ENCODE data around the gene PIP4K2B. TPM values are rescaled to one million over a fixed set of nuclear protein-coding genes. Genes with fewer than 3 reads are reported as not detected.

PIP4K2B gene
- total and polyA plus RNA-seq, 2 donors (not counting 1 experiment from before 2014, with no cell fraction given) = 24.0 to 42.9 TPM

DNA sequence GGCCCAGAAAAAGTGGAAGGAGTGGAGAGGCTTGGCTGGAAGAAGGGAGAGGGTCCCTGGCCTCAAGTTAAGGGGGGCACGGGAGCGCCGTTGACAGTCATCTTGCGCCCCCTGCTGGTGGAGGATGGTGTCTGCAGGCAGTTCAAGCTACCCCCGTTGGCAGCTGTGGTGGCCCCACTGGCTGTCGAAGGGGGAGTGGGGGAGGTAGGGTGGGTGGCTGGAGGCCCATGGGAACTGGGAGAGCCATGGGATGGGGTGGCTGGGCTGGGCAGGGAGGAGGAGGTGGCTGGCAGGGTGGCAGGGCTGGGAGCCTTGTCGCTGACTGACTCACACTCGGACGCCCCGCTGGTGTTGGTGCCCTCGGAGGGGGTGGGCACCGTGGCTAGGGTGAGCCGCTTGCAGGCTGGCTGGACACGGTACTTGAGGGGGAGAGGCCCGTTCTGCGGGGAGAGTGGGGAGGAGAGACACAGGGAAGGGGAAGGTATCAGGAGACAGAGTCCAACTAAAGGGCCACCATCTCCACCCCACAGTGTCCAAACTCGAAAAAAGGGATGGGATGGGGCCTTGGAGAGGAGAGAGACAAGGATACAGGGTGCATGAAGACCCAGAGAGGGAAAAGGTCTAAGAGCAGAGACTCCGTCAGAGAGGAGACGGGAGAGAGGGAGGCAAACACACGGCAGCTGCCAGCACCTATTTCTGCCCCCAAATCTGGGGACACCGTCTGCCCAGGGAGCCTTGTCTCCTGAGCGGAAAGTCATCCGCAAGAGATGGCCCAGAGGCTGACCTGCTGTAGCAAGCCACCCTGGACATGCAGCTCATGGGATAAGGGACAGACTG lies 64.0 kb downstream of the PIP4K2B start:
- H3K27ac Mint-ChIP-seq = no peak overlapping the region
- ATAC-seq (ENCODE audit: low read depth) = peak; percentile 34

More for the DNA sequence above, 64.0 kb downstream of the PIP4K2B start:
- Mint-ChIP-seq H3K4me1 (peaks cover 34% of the 10 kb centered on the region), H3K4me3 (no peak overlapping the region), H3K9me3 (ENCODE audit: insufficient read depth) (no peaks in the 10 kb centered on the region), H3K27me3 (peaks cover 6% of the 10 kb centered on the region)
- POLR2A ChIA-PET = interaction anchor here (0.6 to 1.8 kb wide), 5 partner anchors 18 to 465 kb away, joined by 3 to 10 read pairs (median 5); partner anchors contain the start of gene RPL19
- no peaks in the 10 kb centered on the region for H3K9me3 ChIP-seq (ENCODE audit: control extremely low read depth in 1 of 3, control insufficient read depth in 2 of 3, insufficient read depth in 1 of 3, low read length in 2 of 3)
- intact Hi-C loops (cut with micrococcal nuclease) = no loop called here
- H2AFZ ChIP-seq (ENCODE audit: insufficient read depth, low read depth, low read length, poor library complexity, severe bottlenecking) = no peak overlapping the region
- peak overlapping the region; percentile 32 for H3K4me2 ChIP-seq (replicated peaks; ENCODE audit: low read depth, low read length, poor library complexity, severe bottlenecking)
- no peak overlapping the region for H3K27ac ChIP-seq (ENCODE audit: low read length in 2 of 2)
- H3K79me2 ChIP-seq (ENCODE audit: control insufficient read depth, insufficient read depth, low read length) = no peaks in the 10 kb centered on the region
- H4K20me1 ChIP-seq (ENCODE audit: control insufficient read depth, insufficient read depth, low read length, poor library complexity, severe bottlenecking) = peaks cover 7% of the 10 kb centered on the region
- DNase-seq = peak; percentile 77
- TF ChIP-seq, protein P1, sequence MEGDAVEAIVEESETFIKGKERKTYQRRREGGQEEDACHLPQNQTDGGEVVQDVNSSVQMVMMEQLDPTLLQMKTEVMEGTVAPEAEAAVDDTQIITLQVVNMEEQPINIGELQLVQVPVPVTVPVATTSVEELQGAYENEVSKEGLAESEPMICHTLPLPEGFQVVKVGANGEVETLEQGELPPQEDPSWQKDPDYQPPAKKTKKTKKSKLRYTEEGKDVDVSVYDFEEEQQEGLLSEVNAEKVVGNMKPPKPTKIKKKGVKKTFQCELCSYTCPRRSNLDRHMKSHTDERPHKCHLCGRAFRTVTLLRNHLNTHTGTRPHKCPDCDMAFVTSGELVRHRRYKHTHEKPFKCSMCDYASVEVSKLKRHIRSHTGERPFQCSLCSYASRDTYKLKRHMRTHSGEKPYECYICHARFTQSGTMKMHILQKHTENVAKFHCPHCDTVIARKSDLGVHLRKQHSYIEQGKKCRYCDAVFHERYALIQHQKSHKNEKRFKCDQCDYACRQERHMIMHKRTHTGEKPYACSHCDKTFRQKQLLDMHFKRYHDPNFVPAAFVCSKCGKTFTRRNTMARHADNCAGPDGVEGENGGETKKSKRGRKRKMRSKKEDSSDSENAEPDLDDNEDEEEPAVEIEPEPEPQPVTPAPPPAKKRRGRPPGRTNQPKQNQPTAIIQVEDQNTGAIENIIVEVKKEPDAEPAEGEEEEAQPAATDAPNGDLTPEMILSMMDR (IDR thresholded peaks at IDR 0.05) = peak; percentile 85
- no peak for TF ChIP-seq EZH2 (IDR thresholded peaks at IDR 0.05; ENCODE audit: borderline replicate concordance, insufficient read depth, low read depth, low read length, poor library complexity, severe bottlenecking)
- H3K9ac ChIP-seq (ENCODE audit: low read length) = no peak overlapping the region
- CTCF ChIA-PET = interaction anchor here (0.6 to 4.5 kb wide), 31 partner anchors 9 to 1495 kb away, joined by 3 to 172 read pairs (median 4); partner anchors contain the start of genes EPOP, MLLT6 and PSMB3
- H3K36me3 ChIP-seq (replicated peaks in 1 of 2; ENCODE audit: control extremely low read depth in 1 of 2, control insufficient read depth in 1 of 2, extremely low read depth in 1 of 2, insufficient read depth in 2 of 2, low read length in 1 of 2) = no peaks in the 10 kb centered on the region
- 61% methylated on average over 19 of the region's 23 CpGs for WGBS (ENCODE audit: insufficient coverage)
- no peaks in the 10 kb centered on the region for H3K27me3 ChIP-seq (replicated peaks in 1 of 4; ENCODE audit: control extremely low read depth in 1 of 4, control insufficient read depth in 3 of 4, insufficient read depth in 4 of 4, low read length in 3 of 4)
- H3K4me1 ChIP-seq (ENCODE audit: control insufficient read depth in 2 of 2, insufficient read depth in 2 of 2, low read length in 2 of 2) = peaks cover 4 to 25% of the 10 kb centered on the region in 2 donors
- no peak overlapping the region for H3K4me3 ChIP-seq (ENCODE audit: control extremely low read depth in 1 of 5, extremely low read depth in 1 of 5, insufficient read depth in 1 of 5, low read depth in 2 of 5, low read length in 4 of 5)

All from B cell (primary cell).